HEK293 (cell line): ENCODE results near the gene GALNS.

Experiments
- CTCF ChIA-PET: fragments of 350-600 bp; formaldehyde crosslinking; extraction: SDS; loops from one replicate; lab custom pipeline; 2021; ENCODE audit warnings: antibody characterized with exemption; lab: Yijun Ruan, JAX
- POLR2A ChIA-PET: fragments of 300-600 bp; formaldehyde crosslinking; extraction: SDS; loops from one replicate; lab custom pipeline; 2020; ENCODE audit warnings: antibody characterized with exemption, inconsistent platforms; lab: Yijun Ruan, JAX
- H3K27ac ChIP-seq: fragments of 200-500 bp; sonication (Bioruptor generic); 2 replicates; pipeline ENCODE4 v1.5.1; 2014; ENCODE audit warnings: low read depth, low read length, control low read depth, inconsistent platforms; ENCODE audit errors: extremely low read depth
- H3K36me3 ChIP-seq, 2 experiments: fragments of 200-500 bp in 1 of 2; sonication (Bioruptor generic) in 1 of 2; 1 replicate in 1 of 2; 2 replicates in 1 of 2; pipeline ENCODE4 v1.5.1; 2014 to 2017; ENCODE audit warnings: inconsistent platforms in 2 of 2, low read length in 2 of 2; ENCODE audit not compliant: control insufficient read depth in 2 of 2, insufficient read depth in 1 of 2
- H3K4me1 ChIP-seq: fragments of 200-500 bp; sonication (Bioruptor generic); 2 replicates; pipeline ENCODE4 v1.5.1; 2014; ENCODE audit warnings: mild to moderate bottlenecking, low read length, inconsistent platforms; ENCODE audit not compliant: control insufficient read depth, insufficient read depth
- H3K4me3 ChIP-seq: 2 replicates; pipeline ENCODE4 v1.5.1; 2011; ENCODE audit warnings: low read depth, mild to moderate bottlenecking, control low read depth, low read length, moderate library complexity
- H3K9me3 ChIP-seq: fragments of 200-500 bp; sonication (Bioruptor generic); 2 replicates; pipeline ENCODE4 v1.5.1; 2014; ENCODE audit warnings: low read depth, low read length, inconsistent platforms; ENCODE audit not compliant: control insufficient read depth, insufficient read depth
- BCL11B ChIP-seq: fragments of 450-650 bp; formaldehyde crosslinking; IDR thresholded peaks from 2 replicates; pipeline ENCODE4 v1.5.1; 2016; ENCODE audit warnings: low read depth, missing biosample characterization, missing genetic modification characterization
- KLF1 ChIP-seq: fragments of 450-650 bp; formaldehyde crosslinking; IDR thresholded peaks from 2 replicates; pipeline ENCODE4 v1.5.1; 2016; ENCODE audit warnings: missing biosample characterization, missing genetic modification characterization
- KLF17 ChIP-seq: fragments of 450-650 bp; formaldehyde crosslinking; IDR thresholded peaks from 2 replicates; pipeline ENCODE4 v1.5.1; 2016; ENCODE audit warnings: missing biosample characterization, missing genetic modification characterization
- PBX3 ChIP-seq: sonication (generic); formaldehyde crosslinking; IDR thresholded peaks from 2 replicates; pipeline ENCODE4 v1.8.1; 2022; ENCODE audit warnings: mild to moderate bottlenecking, moderate library complexity, missing genetic modification reagents
- PRDM1 ChIP-seq: fragments of 450-650 bp; formaldehyde crosslinking; IDR thresholded peaks from 2 replicates; pipeline ENCODE4; 2016; ENCODE audit warnings: missing biosample characterization, missing genetic modification characterization
- REST ChIP-seq: fragments of 450-650 bp; formaldehyde crosslinking; IDR thresholded peaks from 2 replicates; pipeline ENCODE4 v1.5.1; 2016; ENCODE audit warnings: missing biosample characterization, missing genetic modification characterization
- YY2 ChIP-seq: fragments of 450-650 bp; formaldehyde crosslinking; IDR thresholded peaks from 2 replicates; pipeline ENCODE4 v1.5.1; 2016; ENCODE audit warnings: missing biosample characterization, missing genetic modification characterization
- ZBTB8A ChIP-seq: fragments of 450-650 bp; formaldehyde crosslinking; IDR thresholded peaks from 2 replicates; pipeline ENCODE4 v1.5.1; 2016; ENCODE audit warnings: missing biosample characterization, missing genetic modification characterization
- ZEB2 ChIP-seq: fragments of 450-650 bp; formaldehyde crosslinking; IDR thresholded peaks from 2 replicates; pipeline ENCODE4 v1.5.1; 2016; ENCODE audit warnings: missing biosample characterization, missing genetic modification characterization
- ZFP37 ChIP-seq: fragments of 450-650 bp; formaldehyde crosslinking; IDR thresholded peaks from 2 replicates; pipeline ENCODE4 v1.5.1; 2016; ENCODE audit warnings: missing biosample characterization, missing genetic modification characterization
- ZNF133 ChIP-seq: fragments of 450-650 bp; formaldehyde crosslinking; IDR thresholded peaks from 2 replicates; pipeline ENCODE4 v1.5.1; 2016; ENCODE audit warnings: missing biosample characterization, missing genetic modification characterization
- ZNF16 ChIP-seq: fragments of 450-650 bp; formaldehyde crosslinking; IDR thresholded peaks from 2 replicates; pipeline ENCODE4 v1.5.1; 2016; ENCODE audit warnings: low read depth, missing biosample characterization, missing genetic modification characterization
- ZNF184 ChIP-seq: fragments of 450-650 bp; IDR thresholded peaks from 2 replicates; pipeline ENCODE4 v1.5.1; 2018; ENCODE audit warnings: missing biosample characterization, mild to moderate bottlenecking, missing genetic modification characterization
- ZNF2 ChIP-seq: fragments of 450-650 bp; formaldehyde crosslinking; IDR thresholded peaks from 2 replicates; pipeline ENCODE4 v1.5.1; 2016; ENCODE audit warnings: missing biosample characterization, missing genetic modification characterization
- ZNF23 ChIP-seq: fragments of 450-650 bp; formaldehyde crosslinking; IDR thresholded peaks from 2 replicates; pipeline ENCODE4 v1.5.1; 2016; ENCODE audit warnings: missing biosample characterization, missing genetic modification characterization, borderline replicate concordance
- ZNF302 ChIP-seq: fragments of 450-650 bp; formaldehyde crosslinking; IDR thresholded peaks from 2 replicates; pipeline ENCODE4 v1.5.1; 2016; ENCODE audit warnings: missing biosample characterization, missing genetic modification characterization, low read depth
- ZNF311 ChIP-seq: fragments of 450-650 bp; formaldehyde crosslinking; IDR thresholded peaks from 2 replicates; pipeline ENCODE4 v1.5.1; 2017; ENCODE audit warnings: missing biosample characterization, missing genetic modification characterization, borderline replicate concordance
- ZNF362 ChIP-seq: fragments of 450-650 bp; formaldehyde crosslinking; IDR thresholded peaks from 2 replicates; pipeline ENCODE4 v1.5.1; 2016; ENCODE audit warnings: missing biosample characterization, missing genetic modification characterization
- ZNF518A ChIP-seq: fragments of 450-650 bp; formaldehyde crosslinking; conservative IDR thresholded peaks from 2 replicates; pipeline ENCODE4 v1.5.1; 2016; ENCODE audit warnings: low read depth, missing biosample characterization, missing genetic modification characterization
- ZNF626 ChIP-seq: fragments of 450-650 bp; sonication (Bioruptor Pico); formaldehyde crosslinking; IDR thresholded peaks from 2 replicates; pipeline ENCODE4 v1.5.1; 2018; ENCODE audit warnings: missing biosample characterization, missing genetic modification characterization, inconsistent platforms
- ZNF660 ChIP-seq: fragments of 450-650 bp; IDR thresholded peaks from 2 replicates; pipeline ENCODE4 v1.5.1; 2018; ENCODE audit warnings: missing biosample characterization, mild to moderate bottlenecking, missing genetic modification characterization
- ZNF664 ChIP-seq: fragments of 450-650 bp; formaldehyde crosslinking; IDR thresholded peaks from 2 replicates; pipeline ENCODE4 v1.5.1; 2016; ENCODE audit warnings: missing biosample characterization, missing genetic modification characterization
- ZNF692 ChIP-seq: fragments of 450-650 bp; formaldehyde crosslinking; IDR thresholded peaks from 2 replicates; pipeline ENCODE4 v1.5.1; 2016; ENCODE audit warnings: missing biosample characterization, missing genetic modification characterization
- ZNF830 ChIP-seq: fragments of 450-650 bp; IDR thresholded peaks from 2 replicates; pipeline ENCODE4 v1.5.0; 2018; ENCODE audit warnings: missing biosample characterization, missing genetic modification characterization, low read depth, mild to moderate bottlenecking, moderate library complexity

The GALNS gene

GRCh38 chr16:88777471-88778270 lies 79.1 kb downstream of the GALNS start:
- no peaks in the 10 kb centered on the region for H3K9me3 ChIP-seq
- peaks cover 31% of the 10 kb centered on the region for H3K4me1 ChIP-seq
- POLR2A ChIA-PET: no interaction called here
- no peak overlapping the region for H3K4me3 ChIP-seq
- CTCF ChIA-PET: interaction anchor here (0.7 kb wide), 1 partner anchor 345 kb away, joined by 3 read pairs; no protein-coding TSS in a partner anchor
- no peak overlapping the region for H3K27ac ChIP-seq
- no peaks in the 10 kb centered on the region for H3K36me3 ChIP-seq
- no peak for TF ChIP-seq ZNF311 (tag by site-specific recombination)
- TF ChIP-seq BCL11B (tag by site-specific recombination): no peak
- no peak for TF ChIP-seq ZNF626 (tag by site-specific recombination)
- TF ChIP-seq ZEB2 (tag by site-specific recombination): no peak
- no peak for TF ChIP-seq REST (tag by site-specific recombination)
- no peak for TF ChIP-seq ZNF664 (tag by site-specific recombination)
- TF ChIP-seq ZNF133 (tag by site-specific recombination): no peak
- no peak for TF ChIP-seq PRDM1 (tag by site-specific recombination)
- TF ChIP-seq ZFP37: no peak
- no peak for TF ChIP-seq ZNF23
- TF ChIP-seq ZNF518A: no peak
- TF ChIP-seq ZNF16: no peak
- TF ChIP-seq ZNF692 (tag by site-specific recombination): 0 out of 2 replicates have a peak, but pooled peaks have one; percentile 15
- TF ChIP-seq KLF1 (tag by site-specific recombination): peak; percentile 13; the same call in 1 of the 2 replicates
- no peak for TF ChIP-seq ZNF184 (tag by site-specific recombination)
- TF ChIP-seq ZNF660: no peak
- TF ChIP-seq ZNF362 (tag by site-specific recombination): no peak
- TF ChIP-seq ZNF830: no peak
- TF ChIP-seq YY2 (tag by site-specific recombination): no peak
- TF ChIP-seq ZBTB8A (tag by site-specific recombination): peak; percentile 74
- TF ChIP-seq ZNF302 (tag by site-specific recombination): no peak
- TF ChIP-seq KLF17: peak; percentile 78
- no peak for TF ChIP-seq PBX3 (CRISPR knock-in tag)
- no peak for TF ChIP-seq ZNF2 (tag by site-specific recombination)
